ENCODE results near the gene TSPOAP1.

The TSPOAP1 gene

GRCh38 chr17:58302919-58303585, 25.5 kb downstream of the TSPOAP1 start:
- DNase-seq, result peak; percentile 44 to 62

- DNase-seq, result no peak
These were observed 26.2 kb downstream of the TSPOAP1 start for GRCh38 chr17:58302171-58302918.

GRCh38 chr17:58301504-58302150, 27.0 kb downstream of the TSPOAP1 start:
- DNase-seq, result no peak

- no peak for DNase-seq
These were observed 28.3 kb downstream of the TSPOAP1 start for GRCh38 chr17:58300336-58300735.

- DNase-seq, result no peak
These were observed 34.6 kb downstream of the TSPOAP1 start for GRCh38 chr17:58294034-58294433.

GRCh38 chr17:58291246-58291645, 37.3 kb downstream of the TSPOAP1 start:
- DNase-seq, result peak; percentile 32

GRCh38 chr17:58289869-58290268, 38.7 kb downstream of the TSPOAP1 start:
- no peak for DNase-seq

GRCh38 chr17:58285422-58285810, 43.2 kb downstream of the TSPOAP1 start:
- DNase-seq, result no peak

- DNase-seq, result peak; percentile 88 to 90
These were observed 43.8 kb downstream of the TSPOAP1 start for GRCh38 chr17:58284613-58285421.

- DNase-seq, result no peak
These were observed 44.7 kb downstream of the TSPOAP1 start for GRCh38 chr17:58283674-58284612.

- no peak for DNase-seq
These were observed 46.2 kb downstream of the TSPOAP1 start for GRCh38 chr17:58282442-58282841.

GRCh38 chr17:58281511-58282011, 47.0 kb downstream of the TSPOAP1 start:
- peak in 1 of 2 donors; percentile 34 for DNase-seq

GRCh38 chr17:58280480-58281217, 47.9 kb downstream of the TSPOAP1 start, which contains the start of gene MPO:
Gene MPO, minus strand, starts transcription at chr17:58280935. Its CDS starts 177 bp downstream, at chr17:58280758.
- DNase-seq, result no peak

GRCh38 chr17:58279736-58280479, 48.7 kb downstream of the TSPOAP1 start:
- DNase-seq, result no peak

- DNase-seq, result peak; percentile 73 to 74
These were observed 49.4 kb downstream of the TSPOAP1 start for GRCh38 chr17:58279016-58279711.

GRCh38 chr17:58278661-58279015, 50.0 kb downstream of the TSPOAP1 start:
- DNase-seq, result peak in 1 of 2 donors; percentile 42

GRCh38 chr17:58277802-58278595, 50.6 kb downstream of the TSPOAP1 start:
- no peak for DNase-seq

- peak; percentile 62 to 64 for DNase-seq
These were observed 51.3 kb downstream of the TSPOAP1 start for GRCh38 chr17:58277107-58277801.

Data from inflammatory macrophage (primary cell).